Osteoblast (primary cell): ENCODE data around the gene AMPH. TPM values are rescaled to one million over a fixed set of nuclear protein-coding genes. Genes with fewer than 3 reads are reported as not detected.

Experiments used
- DNase-seq: peaks from one replicate; pipeline ENCODE4 v3.0.0; 2011; ENCODE audit warnings: low spot score, mixed read lengths; ENCODE audit not compliant: insufficient read length; ENCODE audit errors: missing footprints
- H2AFZ ChIP-seq: 2 replicates; pipeline ENCODE4 v1.6.0; 2011; ENCODE audit warnings: mild to moderate bottlenecking, low read length
- H3K27ac ChIP-seq: 2 replicates; pipeline ENCODE4 v1.5.1; 2011; ENCODE audit warnings: mild to moderate bottlenecking, low read depth, low read length, moderate library complexity
- H3K27me3 ChIP-seq: 2 replicates; pipeline ENCODE4 v1.6.0; 2012; ENCODE audit warnings: mild to moderate bottlenecking, control low read depth, inconsistent platforms, low read length, moderate library complexity; ENCODE audit not compliant: insufficient read depth
- H3K36me3 ChIP-seq: 2 replicates; pipeline ENCODE4 v1.5.1; 2011; ENCODE audit warnings: mild to moderate bottlenecking, low read length, control low read depth, moderate library complexity; ENCODE audit not compliant: insufficient read depth
- H3K4me1 ChIP-seq: 2 replicates; pipeline ENCODE4 v1.5.1; 2011; ENCODE audit warnings: mild to moderate bottlenecking, low read length, control low read depth, moderate library complexity; ENCODE audit not compliant: insufficient read depth
- H3K4me2 ChIP-seq: 2 replicates; pipeline ENCODE4 v1.6.0; 2011; ENCODE audit warnings: mild to moderate bottlenecking, low read length; ENCODE audit not compliant: insufficient read depth
- H3K4me3 ChIP-seq: fragments of 200-600 bp; sonication (generic); 3 replicates; pipeline ENCODE4 v1.5.1; 2012; ENCODE audit warnings: mild to moderate bottlenecking, low read length, inconsistent platforms; ENCODE audit not compliant: insufficient read depth
- H3K79me2 ChIP-seq: 2 replicates; pipeline ENCODE4 v1.6.0; 2012; ENCODE audit warnings: mild to moderate bottlenecking, low read length, control low read depth, inconsistent platforms; ENCODE audit not compliant: insufficient read depth
- H3K9me3 ChIP-seq: 2 replicates; pipeline ENCODE4 v1.5.1; 2011; ENCODE audit warnings: low read depth, low read length, control low read depth
- H4K20me1 ChIP-seq: 2 replicates; pipeline ENCODE4 v1.6.0; 2012; ENCODE audit warnings: mild to moderate bottlenecking, low read length, control low read depth; ENCODE audit not compliant: insufficient read depth
- total RNA-seq: library from RNA; depleted of rRNA; stranded (reverse); fragments of >200 nt; gene quantifications from 2 replicates; pipeline ENCODE4 v1.2.3, GENCODE V29; 2012
- TF ChIP-seq, protein P1 (sequence below): IDR thresholded peaks from 2 replicates; pipeline ENCODE4 v1.5.1; 2011; ENCODE audit warnings: mild to moderate bottlenecking, low read depth, low read length, moderate library complexity; ENCODE audit errors: extremely low read depth

Gene AMPH
- total RNA-seq, 1 donor = 1.1 TPM

DNA sequence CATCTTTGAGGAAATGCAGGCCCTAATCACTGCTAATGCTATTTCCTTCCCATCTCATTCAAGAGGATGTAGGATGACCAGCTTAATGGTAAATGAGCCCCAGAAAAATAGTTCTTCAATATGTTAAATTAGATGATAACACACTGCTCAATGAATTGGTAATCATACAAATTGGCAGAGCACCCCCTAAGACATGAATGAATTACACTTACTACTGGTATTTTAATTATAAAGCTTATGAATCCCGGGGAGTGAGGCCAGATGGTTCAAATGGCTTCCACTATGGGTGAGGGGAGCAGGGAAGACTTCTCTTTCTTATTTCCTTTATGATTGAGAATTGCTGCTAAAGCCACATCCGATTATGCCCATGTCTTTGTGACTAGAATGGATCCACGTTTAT, 198.5 kb downstream of the AMPH start:
- no peaks in the 10 kb centered on the region for H3K79me2 ChIP-seq
- H4K20me1 ChIP-seq = no peaks in the 10 kb centered on the region
- H3K4me2 ChIP-seq = no peak overlapping the region
- H3K4me3 ChIP-seq = no peak overlapping the region
- no peaks in the 10 kb centered on the region for H3K36me3 ChIP-seq
- DNase-seq = no peak
- H2AFZ ChIP-seq = no peak overlapping the region
- H3K27me3 ChIP-seq = no peaks in the 10 kb centered on the region
- H3K9me3 ChIP-seq = no peaks in the 10 kb centered on the region
- H3K27ac ChIP-seq = no peak overlapping the region
- TF ChIP-seq, protein P1, sequence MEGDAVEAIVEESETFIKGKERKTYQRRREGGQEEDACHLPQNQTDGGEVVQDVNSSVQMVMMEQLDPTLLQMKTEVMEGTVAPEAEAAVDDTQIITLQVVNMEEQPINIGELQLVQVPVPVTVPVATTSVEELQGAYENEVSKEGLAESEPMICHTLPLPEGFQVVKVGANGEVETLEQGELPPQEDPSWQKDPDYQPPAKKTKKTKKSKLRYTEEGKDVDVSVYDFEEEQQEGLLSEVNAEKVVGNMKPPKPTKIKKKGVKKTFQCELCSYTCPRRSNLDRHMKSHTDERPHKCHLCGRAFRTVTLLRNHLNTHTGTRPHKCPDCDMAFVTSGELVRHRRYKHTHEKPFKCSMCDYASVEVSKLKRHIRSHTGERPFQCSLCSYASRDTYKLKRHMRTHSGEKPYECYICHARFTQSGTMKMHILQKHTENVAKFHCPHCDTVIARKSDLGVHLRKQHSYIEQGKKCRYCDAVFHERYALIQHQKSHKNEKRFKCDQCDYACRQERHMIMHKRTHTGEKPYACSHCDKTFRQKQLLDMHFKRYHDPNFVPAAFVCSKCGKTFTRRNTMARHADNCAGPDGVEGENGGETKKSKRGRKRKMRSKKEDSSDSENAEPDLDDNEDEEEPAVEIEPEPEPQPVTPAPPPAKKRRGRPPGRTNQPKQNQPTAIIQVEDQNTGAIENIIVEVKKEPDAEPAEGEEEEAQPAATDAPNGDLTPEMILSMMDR = no peak
- H3K4me1 ChIP-seq = no peaks in the 10 kb centered on the region

DNA sequence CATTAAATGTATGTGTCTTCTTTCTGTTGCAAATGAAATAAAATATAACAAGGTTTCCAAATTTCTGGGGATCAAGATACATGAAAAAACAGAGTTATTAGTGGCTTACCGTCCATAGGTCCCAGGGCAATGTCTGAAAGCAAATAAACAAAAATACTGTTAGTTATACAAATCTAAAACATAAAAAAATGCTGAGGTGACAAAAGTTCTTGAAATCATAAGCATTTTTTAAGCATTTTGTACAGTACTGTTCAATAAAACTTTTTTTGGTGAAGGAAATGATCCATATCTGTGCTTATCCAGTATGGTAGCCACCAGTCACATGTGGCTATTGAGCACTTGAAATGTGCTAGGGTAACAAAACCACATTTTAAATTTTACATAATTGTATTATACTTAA, 199.1 kb downstream of the AMPH start:
- Histone ChIP-seq H3K4me2 (no peak overlapping the region), H3K36me3 (no peaks in the 10 kb centered on the region), H3K4me1 (no peaks in the 10 kb centered on the region), H3K4me3 (no peak overlapping the region), H3K79me2 (no peaks in the 10 kb centered on the region), H3K27me3 (no peaks in the 10 kb centered on the region), H3K27ac (no peak overlapping the region), H4K20me1 (no peaks in the 10 kb centered on the region), H2AFZ (no peak overlapping the region), H3K9me3 (no peaks in the 10 kb centered on the region)
- no peak for DNase-seq
- TF ChIP-seq, protein P1 = no peak

DNA sequence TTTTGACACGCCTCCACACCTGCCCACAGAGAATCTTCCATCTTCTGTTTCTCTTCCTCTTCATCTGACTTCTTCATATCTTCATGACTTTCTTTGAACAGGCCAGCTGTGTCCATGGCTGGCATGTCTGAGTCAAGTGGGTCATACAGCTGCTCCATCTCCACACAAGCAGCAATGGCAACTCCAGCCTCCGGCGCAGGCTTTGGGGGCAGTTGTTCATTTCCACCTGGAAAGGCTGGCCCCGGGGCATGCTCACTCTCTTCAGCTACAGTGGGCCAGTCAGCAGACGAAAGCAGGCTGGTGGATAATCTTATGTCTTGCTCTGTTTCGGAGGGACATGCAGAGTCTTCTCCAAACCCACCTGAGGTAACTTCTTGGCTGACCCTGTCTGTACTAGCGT, 202.1 kb downstream of the AMPH start:
- Histone ChIP-seq H3K4me3 (no peak overlapping the region), H3K27me3 (no peaks in the 10 kb centered on the region), H3K9me3 (no peaks in the 10 kb centered on the region), H3K4me2 (no peak overlapping the region), H4K20me1 (no peaks in the 10 kb centered on the region), H2AFZ (no peak overlapping the region), H3K4me1 (no peaks in the 10 kb centered on the region), H3K27ac (no peak overlapping the region), H3K36me3 (no peaks in the 10 kb centered on the region), H3K79me2 (no peaks in the 10 kb centered on the region)
- TF ChIP-seq, protein P1 = no peak
- DNase-seq = no peak

DNA sequence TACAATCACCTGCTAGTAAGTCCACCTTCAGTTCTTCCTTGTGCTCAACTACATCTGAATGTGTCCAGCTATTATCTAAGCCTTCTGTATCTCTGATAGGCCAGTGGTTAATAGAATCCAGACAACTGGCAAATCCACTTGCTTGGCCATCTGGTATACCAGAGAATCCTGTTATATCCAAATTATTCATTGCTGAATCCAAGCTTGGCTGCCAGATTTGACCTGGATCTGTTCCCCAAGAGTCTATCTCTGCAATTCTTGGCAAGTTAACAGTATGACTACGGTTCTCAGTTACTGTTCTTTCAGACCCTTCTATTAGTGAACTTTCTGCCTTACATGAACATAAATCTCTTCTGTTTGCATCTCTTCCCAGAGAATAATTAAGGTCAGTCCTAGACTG, 203.1 kb downstream of the AMPH start:
- Histone ChIP-seq H2AFZ (no peak overlapping the region), H3K9me3 (no peaks in the 10 kb centered on the region), H3K79me2 (no peaks in the 10 kb centered on the region), H4K20me1 (no peaks in the 10 kb centered on the region), H3K4me3 (no peak overlapping the region), H3K4me2 (no peak overlapping the region), H3K4me1 (no peaks in the 10 kb centered on the region), H3K27me3 (no peaks in the 10 kb centered on the region), H3K36me3 (no peaks in the 10 kb centered on the region), H3K27ac (no peak overlapping the region)
- DNase-seq = no peak
- TF ChIP-seq, protein P1 = no peak
